Caco-2 (cell line): ENCODE results near the gene LYRM7. TPM values are rescaled to one million over a fixed set of nuclear protein-coding genes. Genes with fewer than 3 reads are reported as not detected.

Experiments used
- BruUV-seq: library from RNA; stranded (reverse); fragments of 400-500 nt; replicated peaks from 2 replicates; lab custom pipeline; 2021; lab: Mats Ljungman, UMichigan
- CTCF ChIA-PET: fragments of 300-600 bp; sonication (Branson Sonifier 250); formaldehyde crosslinking; loops from one replicate; lab custom pipeline; 2022; ENCODE audit warnings: antibody characterized with exemption; lab: Charles Lee
- POLR2A ChIA-PET: fragments of 300-600 bp; sonication (Branson Sonifier 250); formaldehyde crosslinking; loops from one replicate; lab custom pipeline; 2022; ENCODE audit warnings: antibody characterized with exemption; lab: Charles Lee
- DNase-seq, 2 experiments: peaks; one replicate each; pipeline versions ENCODE4 v3.0.0 to v3.0.0-alpha.2; 2020 to 2022
- H3K27me3 ChIP-seq: replicated peaks from 2 replicates; pipeline ENCODE4 v1.6.0; 2011; ENCODE audit warnings: low read length; ENCODE audit not compliant: control insufficient read depth, insufficient read depth
- H3K36me3 ChIP-seq: 2 replicates; pipeline ENCODE4 v1.5.1; 2011; ENCODE audit warnings: low read length; ENCODE audit not compliant: control insufficient read depth, insufficient read depth
- H3K4me1 ChIP-seq: fragments of 250-450 bp; sonication (Bioruptor Pico); 2 replicates; pipeline ENCODE4 v1.5.1; 2020; ENCODE audit warnings: mild to moderate bottlenecking
- H3K4me3 ChIP-seq: 2 replicates; pipeline ENCODE4 v1.5.1; 2011; ENCODE audit warnings: low read depth, mild to moderate bottlenecking, control low read depth, low read length
- H3K9me3 ChIP-seq: fragments of 250-450 bp; sonication (Bioruptor Pico); 2 replicates; pipeline ENCODE4 v1.5.1; 2020; ENCODE audit warnings: mild to moderate bottlenecking, moderate library complexity
- H3K27ac Mint-ChIP-seq: one replicate; pipeline ENCODE4 v1.8.0; 2022; ENCODE audit warnings: mixed read lengths; ENCODE audit not compliant: unreplicated experiment
- H3K27me3 Mint-ChIP-seq: one replicate; pipeline ENCODE4 v1.8.0; 2022; ENCODE audit warnings: mixed read lengths; ENCODE audit not compliant: insufficient read depth, unreplicated experiment
- H3K36me3 Mint-ChIP-seq: one replicate; pipeline ENCODE4 v1.8.0; 2022; ENCODE audit warnings: mild to moderate bottlenecking, mixed read lengths; ENCODE audit not compliant: insufficient read depth, unreplicated experiment
- H3K4me1 Mint-ChIP-seq: one replicate; pipeline ENCODE4 v1.8.0; 2022; ENCODE audit warnings: low read depth, mixed read lengths; ENCODE audit not compliant: unreplicated experiment
- H3K4me3 Mint-ChIP-seq: one replicate; pipeline ENCODE4 v1.8.0; 2022; ENCODE audit warnings: mild to moderate bottlenecking, moderate library complexity, mixed read lengths; ENCODE audit not compliant: unreplicated experiment
- H3K9me3 Mint-ChIP-seq: one replicate; pipeline ENCODE4 v1.8.0; 2022; ENCODE audit warnings: mixed read lengths; ENCODE audit not compliant: unreplicated experiment
- CTCF ChIP-seq, 2 experiments: fragments of 200-600 bp in 1 of 2; IDR thresholded peaks; 1 replicate in 1 of 2; 2 replicates in 1 of 2; pipeline versions ENCODE4 v1.5.1 to v1.8.0; 2011 to 2022; ENCODE audit warnings: antibody characterized with exemption in 1 of 2, control low read depth in 1 of 2, inconsistent platforms in 1 of 2, low read depth in 1 of 2, low read length in 1 of 2, mild to moderate bottlenecking in 1 of 2, moderate library complexity in 1 of 2; ENCODE audit not compliant: insufficient read depth in 1 of 2, severe bottlenecking in 1 of 2, unreplicated experiment in 1 of 2
- intact Hi-C: fragments of 100-400 bp; cut with micrococcal nuclease; formaldehyde crosslinking; loops from one replicate; pipeline ENCODE4 v1.10.0; 2022; ENCODE audit not compliant: unreplicated experiment
- total RNA-seq: library from RNA; stranded (reverse); gene quantifications from 2 replicates; pipeline ENCODE4 v1.2.3, GENCODE V29; 2022

Gene LYRM7
- total RNA-seq, 1 experiment from 2014 or later = 14.9 TPM

GRCh38 chr5:131239686-131240085 is 68.9 kb downstream of the LYRM7 start:
- intact Hi-C loops = no loop called here
- no peaks in the 10 kb centered on the region for H3K27me3 Mint-ChIP-seq
- H3K4me3 ChIP-seq = no peak overlapping the region
- H3K27ac Mint-ChIP-seq = no peak overlapping the region
- H3K4me1 ChIP-seq = no peaks in the 10 kb centered on the region
- no peak overlapping the region for H3K4me3 Mint-ChIP-seq
- no TSS peak for BruUV-seq
- H3K4me1 Mint-ChIP-seq = no peaks in the 10 kb centered on the region
- H3K27me3 ChIP-seq = no peaks in the 10 kb centered on the region
- ChIA-PET POLR2A (no interaction called here), CTCF (no interaction called here)
- no peak for DNase-seq
- H3K9me3 ChIP-seq = no peaks in the 10 kb centered on the region
- H3K36me3 Mint-ChIP-seq = no peaks in the 10 kb centered on the region
- no peak for TF ChIP-seq CTCF (IDR thresholded peaks at IDR 0.05; ENCODE audit: insufficient read depth in 1 of 2, low read depth in 1 of 2, low read length in 1 of 2, severe bottlenecking in 1 of 2, unreplicated experiment in 1 of 2)
- H3K9me3 Mint-ChIP-seq = no peaks in the 10 kb centered on the region
- no peaks in the 10 kb centered on the region for H3K36me3 ChIP-seq

GRCh38 chr5:131242728-131243255 is 72.0 kb downstream of the LYRM7 start:
- H3K27me3 Mint-ChIP-seq = no peaks in the 10 kb centered on the region
- no peaks in the 10 kb centered on the region for H3K4me1 ChIP-seq
- no peaks in the 10 kb centered on the region for H3K9me3 Mint-ChIP-seq
- ChIA-PET CTCF (no interaction called here), POLR2A (no interaction called here)
- no peak for DNase-seq
- intact Hi-C loops = no loop called here
- H3K9me3 ChIP-seq = peaks cover 11% of the 10 kb centered on the region; the same call in 1 of the 2 replicates
- H3K36me3 ChIP-seq = no peaks in the 10 kb centered on the region
- H3K4me3 Mint-ChIP-seq = no peak overlapping the region
- TF ChIP-seq CTCF (IDR thresholded peaks at IDR 0.05; ENCODE audit: insufficient read depth in 1 of 2, low read depth in 1 of 2, low read length in 1 of 2, severe bottlenecking in 1 of 2, unreplicated experiment in 1 of 2) = no peak
- no peak overlapping the region for H3K27ac Mint-ChIP-seq
- no peaks in the 10 kb centered on the region for H3K36me3 Mint-ChIP-seq
- BruUV-seq = no TSS peak
- no peaks in the 10 kb centered on the region for H3K4me1 Mint-ChIP-seq
- H3K27me3 ChIP-seq = no peaks in the 10 kb centered on the region
- H3K4me3 ChIP-seq = no peak overlapping the region

GRCh38 chr5:131245312-131245711 is 74.6 kb downstream of the LYRM7 start:
- intact Hi-C loops = no loop called here
- Mint-ChIP-seq H3K36me3 (no peaks in the 10 kb centered on the region), H3K27me3 (no peaks in the 10 kb centered on the region), H3K4me1 (no peaks in the 10 kb centered on the region), H3K4me3 (no peak overlapping the region), H3K27ac (no peak overlapping the region), H3K9me3 (no peaks in the 10 kb centered on the region)
- Histone ChIP-seq H3K36me3 (no peaks in the 10 kb centered on the region), H3K27me3 (no peaks in the 10 kb centered on the region), H3K4me3 (no peak overlapping the region), H3K9me3 (peaks cover 11% of the 10 kb centered on the region; the same call in 1 of the 2 replicates), H3K4me1 (no peaks in the 10 kb centered on the region)
- no peak for TF ChIP-seq CTCF (IDR thresholded peaks at IDR 0.05; ENCODE audit: insufficient read depth in 1 of 2, low read depth in 1 of 2, low read length in 1 of 2, severe bottlenecking in 1 of 2, unreplicated experiment in 1 of 2)
- ChIA-PET POLR2A (no interaction called here), CTCF (no interaction called here)
- no TSS peak for BruUV-seq
- no peak for DNase-seq
